Right cardiac atrium (tissue), 5 donors: ENCODE data around the gene EPB41L1. TPM values are rescaled to one million over a fixed set of nuclear protein-coding genes. Genes with fewer than 3 reads are reported as not detected.
"Not testable (repeated sequence)": the region's sequence is repeated elsewhere in the genome, so short reads cannot be mapped to it uniquely, and the experiment has no call there.

Experiments
- ATAC-seq, 2 donors: fragments of 200-7000 bp; cut with Tn5 transposase; one replicate each; pipeline versions ENCODE4 v1.8.0 to v1.9.1; 2020; ENCODE audit warnings: moderate library complexity in 2 of 2, mild to moderate bottlenecking in 1 of 2
- DNase-seq, 3 donors: peaks; one replicate each; pipeline ENCODE4 v3.0.0-alpha.2; 2020
- H3K27ac ChIP-seq: one replicate; pipeline ENCODE4 v1.5.1; 2013; ENCODE audit warnings: mild to moderate bottlenecking, low read length, control low read depth, moderate library complexity
- H3K27me3 ChIP-seq: one replicate; pipeline ENCODE4 v1.6.1; 2013; ENCODE audit not compliant: control insufficient read depth, insufficient read depth
- H3K4me1 ChIP-seq: one replicate; pipeline ENCODE4 v1.6.1; 2013; ENCODE audit warnings: low read length; ENCODE audit not compliant: control insufficient read depth, insufficient read depth
- H3K4me3 ChIP-seq: one replicate; pipeline ENCODE4 v1.5.1; 2013; ENCODE audit warnings: low read length, control low read depth
- H3K9me3 ChIP-seq: one replicate; pipeline ENCODE4 v1.6.1; 2013; ENCODE audit warnings: low read length; ENCODE audit not compliant: control insufficient read depth
- WGBS: extraction: QIAGEN DNeasy Blood & Tissue Kit; methylation state at CpG from one replicate; pipeline ENCODE4 v1.1.7; 2013; 5-methylcytosine and 5-hydroxymethylcytosine counted together
- intact Hi-C, 4 donors: fragments of 100-400 bp; cut with DNase I; formaldehyde crosslinking; loops; one replicate each; pipeline versions ENCODE4 v1.11.0 to v1.14.0; 2022 to 2023
- polyA plus RNA-seq: library from polyadenylated mRNA; stranded (reverse); fragments of 200-250 nt; gene quantifications from one replicate; pipeline ENCODE4 v1.2.3, GENCODE V29; 2013
- total RNA-seq, 4 donors: library from RNA; stranded (reverse); fragmentation: NEBNext Ultra II Directional; extraction: Animal tissue kit (Norgen Biotek cat#: 25700); gene quantifications; one replicate each; pipeline ENCODE4 v1.2.1, GENCODE V29; 2021
- donor health status: healthy with polysubstance abuse.
- donor health status: DM: no; HTN: yes; CAD: no.
- donor health status: DM: no; HTN: no; CAD: no.
- donor health status: DM: no; HTN: yes; CAD: no; lungs with severe emphysema.
- donor health status: DM: yes; HTN: yes; CAD: no.

The EPB41L1 gene
- total and polyA plus RNA-seq, 5 donors: 12.1 to 33.8 (median 25.0) TPM

GRCh38 chr20:36126836-36127527 is 27.6 kb upstream of the EPB41L1 start:
- 90% methylated on average over 7 of the region's 7 CpGs for WGBS
- H3K27ac ChIP-seq: no peak overlapping the region

GRCh38 chr20:36128463-36129159 is 25.9 kb upstream of the EPB41L1 start:
- intact Hi-C loops: no loop called here
- ATAC-seq: peak in 1 of 2 donors; percentile 38

More at GRCh38 chr20:36126836-36127527, 27.6 kb upstream of the EPB41L1 start:
- no peak for DNase-seq
- ATAC-seq: no peak
- H3K4me1 ChIP-seq: no peaks in the 10 kb centered on the region
- intact Hi-C loops: no loop called here
- no peaks in the 10 kb centered on the region for H3K9me3 ChIP-seq
- no peaks in the 10 kb centered on the region for H3K27me3 ChIP-seq
- H3K4me3 ChIP-seq: no peak overlapping the region

GRCh38 chr20:36129160-36129543 is 25.4 kb upstream of the EPB41L1 start:
- DNase-seq: no peak
- Histone ChIP-seq H3K27me3 (no peaks in the 10 kb centered on the region), H3K27ac (no peak overlapping the region), H3K4me1 (no peaks in the 10 kb centered on the region), H3K9me3 (no peaks in the 10 kb centered on the region), H3K4me3 (no peak overlapping the region)
- intact Hi-C loops: no loop called here
- 80% methylated on average over 8 of the region's 8 CpGs for WGBS
- ATAC-seq: no peak

More at GRCh38 chr20:36128463-36129159, 25.9 kb upstream of the EPB41L1 start:
- Histone ChIP-seq H3K4me3 (no peak overlapping the region), H3K9me3 (no peaks in the 10 kb centered on the region), H3K27me3 (no peaks in the 10 kb centered on the region), H3K4me1 (no peaks in the 10 kb centered on the region), H3K27ac (no peak overlapping the region)
- 73% methylated on average over 3 of the region's 3 CpGs for WGBS
- no peak for DNase-seq

GRCh38 chr20:36130390-36130789 is 24.1 kb upstream of the EPB41L1 start:
- Histone ChIP-seq H3K4me3 (no peak overlapping the region), H3K4me1 (no peaks in the 10 kb centered on the region), H3K9me3 (no peaks in the 10 kb centered on the region), H3K27ac (no peak overlapping the region), H3K27me3 (no peaks in the 10 kb centered on the region)
- intact Hi-C loops: no loop called here
- DNase-seq: no peak
- WGBS: 75% methylated on average over 6 of the region's 6 CpGs
- no peak for ATAC-seq

GRCh38 chr20:36132802-36133211 is 21.7 kb upstream of the EPB41L1 start:
- no peaks in the 10 kb centered on the region for H3K27me3 ChIP-seq
- DNase-seq: no peak
- no peaks in the 10 kb centered on the region for H3K9me3 ChIP-seq
- no peak overlapping the region for H3K27ac ChIP-seq
- 85% methylated on average over 5 of the region's 5 CpGs for WGBS
- no peaks in the 10 kb centered on the region for H3K4me1 ChIP-seq
- H3K4me3 ChIP-seq: no peak overlapping the region
- intact Hi-C loops: no loop called here
- ATAC-seq: no peak

- Histone ChIP-seq H3K4me1 (no peaks in the 10 kb centered on the region), H3K27me3 (no peaks in the 10 kb centered on the region), H3K27ac (no peak overlapping the region), H3K4me3 (no peak overlapping the region), H3K9me3 (no peaks in the 10 kb centered on the region)
- ATAC-seq (no peak), DNase-seq (no peak)
- intact Hi-C loops: no loop called here
- 98% methylated on average over 2 of the region's 2 CpGs for WGBS
These were observed 20.7 kb upstream of the EPB41L1 start for GRCh38 chr20:36133821-36134220.

- no peak overlapping the region for H3K4me3 ChIP-seq
- H3K27me3 ChIP-seq: no peaks in the 10 kb centered on the region
- no peak overlapping the region for H3K27ac ChIP-seq
- H3K4me1 ChIP-seq: no peaks in the 10 kb centered on the region
- no peaks in the 10 kb centered on the region for H3K9me3 ChIP-seq
- ATAC-seq (no peak), DNase-seq (no peak)
- 84% methylated on average over 6 of the region's 6 CpGs for WGBS
- intact Hi-C loops: loop anchor here in 2 of 4 donors (5.0 kb wide), 2 partner anchors 138 to 143 kb away; no protein-coding TSS in a partner anchor
These were observed 19.4 kb upstream of the EPB41L1 start for GRCh38 chr20:36135159-36135558.

GRCh38 chr20:36135821-36136220 is 18.7 kb upstream of the EPB41L1 start:
- intact Hi-C loops: loop anchor here in 2 of 4 donors (5.0 kb wide), 2 partner anchors 139 to 144 kb away; no protein-coding TSS in a partner anchor

GRCh38 chr20:36137313-36137712 is 17.2 kb upstream of the EPB41L1 start:
- DNase-seq, H3K4me3 ChIP-seq, H3K27ac ChIP-seq, H3K27me3 ChIP-seq, ATAC-seq, H3K9me3 ChIP-seq, H3K4me1 ChIP-seq: not testable (repeated sequence)
- intact Hi-C loops: loop anchor here in 2 of 4 donors (5.0 kb wide), 2 partner anchors 140 to 145 kb away; no protein-coding TSS in a partner anchor
- 92% methylated on average over 11 of the region's 11 CpGs for WGBS

More at GRCh38 chr20:36135821-36136220, 18.7 kb upstream of the EPB41L1 start:
- no peaks in the 10 kb centered on the region for H3K9me3 ChIP-seq
- ATAC-seq (no peak), DNase-seq (no peak)
- H3K27ac ChIP-seq: no peak overlapping the region
- no peaks in the 10 kb centered on the region for H3K4me1 ChIP-seq
- H3K4me3 ChIP-seq: no peak overlapping the region
- 86% methylated on average over 3 of the region's 3 CpGs for WGBS
- H3K27me3 ChIP-seq: no peaks in the 10 kb centered on the region

GRCh38 chr20:36141310-36141709 is 13.2 kb upstream of the EPB41L1 start:
- no peaks in the 10 kb centered on the region for H3K27me3 ChIP-seq
- no peaks in the 10 kb centered on the region for H3K9me3 ChIP-seq
- DNase-seq (no peak), ATAC-seq (no peak)
- no peak overlapping the region for H3K27ac ChIP-seq
- H3K4me3 ChIP-seq: no peak overlapping the region
- WGBS: 76% methylated on average over 2 of the region's 2 CpGs
- H3K4me1 ChIP-seq: no peaks in the 10 kb centered on the region
- intact Hi-C loops: no loop called here

GRCh38 chr20:36144336-36144735 is 10.2 kb upstream of the EPB41L1 start:
- H3K4me3 ChIP-seq: no peak overlapping the region
- H3K27ac ChIP-seq: no peak overlapping the region
- H3K4me1 ChIP-seq: peaks cover 3% of the 10 kb centered on the region
- no peaks in the 10 kb centered on the region for H3K9me3 ChIP-seq
- intact Hi-C loops: no loop called here
- ATAC-seq (no peak), DNase-seq (no peak)
- no peaks in the 10 kb centered on the region for H3K27me3 ChIP-seq
- 27% methylated on average over 1 of the region's 1 CpG for WGBS
